Measurements from ENCODE around the gene PHGDH. TPM values are rescaled to one million over a fixed set of nuclear protein-coding genes. Genes with fewer than 3 reads are reported as not detected.

PHGDH gene
- total and polyA plus RNA-seq, 3 experiments from 2014 or later: 10.5 to 82.5 (median 78.4) TPM

Other genes starting within 250 kb of the PHGDH start
- gene HSD3B1, start 204.7 kb upstream of the PHGDH start, total RNA-seq: not detected
- gene HSD3B1, start 204.7 kb upstream of the PHGDH start, polyA plus RNA-seq: not detected
- under 1 TPM; 0.72 to 0.78 TPM for gene ZNF697, start 63.7 kb upstream of the PHGDH start, total RNA-seq
- not detected for gene ZNF697, start 63.7 kb upstream of the PHGDH start, polyA plus RNA-seq
- gene HMGCS2, start 57.0 kb downstream of the PHGDH start, total RNA-seq: not detected
- not detected for gene HMGCS2, start 57.0 kb downstream of the PHGDH start, polyA plus RNA-seq
- 1 to 10 TPM; 2.5 to 3.0 TPM for gene REG4, start 99.5 kb downstream of the PHGDH start, total RNA-seq
- 4.4 TPM for gene REG4, start 99.5 kb downstream of the PHGDH start, polyA plus RNA-seq
- not detected for gene ADAM30, start 184.6 kb downstream of the PHGDH start, total RNA-seq
- not detected for gene ADAM30, start 184.6 kb downstream of the PHGDH start, polyA plus RNA-seq